HS-27A (cell line): ENCODE data around the gene MEDAG.

Source experiments
- DNase-seq: peaks from one replicate; pipeline ENCODE4 v3.0.0-alpha.2; 2012; ENCODE audit warnings: low read depth, missing footprints

Gene MEDAG

DNA sequence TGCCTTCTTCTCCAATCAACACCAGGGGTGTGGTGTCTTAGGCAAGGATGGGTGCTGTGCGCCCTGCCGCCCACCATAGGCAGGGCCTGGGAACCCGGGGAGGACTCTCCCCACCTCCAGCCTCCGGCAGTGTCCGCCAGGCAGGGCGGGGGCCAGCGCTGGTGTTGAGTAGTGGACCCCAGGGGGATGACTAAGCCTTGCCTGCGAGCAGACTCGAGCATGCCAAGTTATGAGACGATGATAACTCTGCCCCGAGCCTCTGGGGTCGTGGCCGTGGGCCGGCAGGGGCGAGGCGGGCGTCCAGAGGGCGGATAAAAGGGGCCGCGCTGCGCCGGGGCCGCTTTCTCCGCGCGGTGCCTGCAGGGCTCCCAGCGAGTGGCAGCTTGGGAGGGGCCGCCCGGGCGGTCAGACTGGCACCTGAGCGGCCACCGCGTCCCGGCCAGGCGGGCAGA is at the start of gene MEDAG:
Gene MEDAG, plus strand, starts transcription at position 340 of the 452 bp plus-strand sequence. CDS start 245 bp downstream, outside the sequence.
- DNase-seq: no peak

DNA sequence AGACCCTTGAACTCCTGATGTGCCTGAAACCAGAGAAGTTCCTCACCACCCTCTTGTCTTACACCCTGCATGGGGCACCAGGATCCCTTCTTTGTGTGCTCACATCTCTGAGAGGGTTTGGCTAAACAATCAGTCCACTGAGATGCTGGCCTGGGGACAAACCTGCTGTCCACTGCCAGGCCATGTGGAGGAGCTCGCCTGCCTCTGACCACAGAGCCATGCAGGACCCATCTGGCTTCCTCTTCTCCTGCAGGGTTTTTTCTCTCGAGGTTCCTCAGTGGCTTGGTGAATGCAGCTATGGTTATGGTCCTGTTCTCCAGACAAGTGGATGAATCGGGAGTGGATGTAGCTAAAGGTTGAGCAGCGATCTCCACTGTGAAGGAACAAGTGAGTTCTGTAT is 49.1 kb upstream of the MEDAG start:
- no peak for DNase-seq

DNA sequence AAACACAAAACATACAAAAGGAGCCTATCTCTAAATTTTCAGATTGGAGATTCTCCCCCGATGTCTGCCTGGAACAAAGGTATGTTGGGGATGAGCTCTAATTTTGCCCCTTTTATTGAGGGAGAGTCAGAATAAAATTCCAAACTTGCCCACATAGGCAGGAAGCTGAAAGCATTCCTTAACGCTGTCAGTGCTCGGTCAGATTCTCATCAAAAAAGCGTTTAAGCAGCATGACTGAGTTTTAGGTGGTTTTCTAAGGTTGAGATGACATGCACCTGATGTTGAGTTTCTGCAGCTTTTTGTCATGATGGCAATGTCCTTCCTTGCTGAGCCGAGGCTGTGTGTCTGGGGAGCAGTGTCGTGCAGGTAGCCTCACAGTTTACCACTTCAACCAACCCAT is 48.4 kb upstream of the MEDAG start:
- DNase-seq: no peak

DNA sequence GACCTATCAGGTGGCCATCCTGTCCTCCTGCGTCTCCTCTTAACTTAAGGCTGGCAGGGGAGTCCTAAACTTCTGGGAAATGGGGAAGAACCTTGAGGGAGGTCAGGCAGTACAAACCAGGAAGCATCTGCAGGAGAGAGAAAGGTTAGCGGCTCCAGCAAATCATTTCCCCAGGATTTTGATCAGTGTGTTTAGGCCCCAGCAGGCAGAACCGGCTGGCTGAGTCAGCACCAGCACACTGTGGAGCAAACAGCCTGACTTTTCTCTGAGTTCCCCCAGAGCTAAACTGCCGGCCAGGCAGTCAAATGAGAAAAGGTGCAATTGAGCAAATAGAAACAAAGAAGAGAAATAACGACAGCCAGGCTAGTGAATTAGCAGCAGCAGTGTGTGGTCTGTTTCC is 46.7 kb upstream of the MEDAG start:
- DNase-seq: no peak

DNA sequence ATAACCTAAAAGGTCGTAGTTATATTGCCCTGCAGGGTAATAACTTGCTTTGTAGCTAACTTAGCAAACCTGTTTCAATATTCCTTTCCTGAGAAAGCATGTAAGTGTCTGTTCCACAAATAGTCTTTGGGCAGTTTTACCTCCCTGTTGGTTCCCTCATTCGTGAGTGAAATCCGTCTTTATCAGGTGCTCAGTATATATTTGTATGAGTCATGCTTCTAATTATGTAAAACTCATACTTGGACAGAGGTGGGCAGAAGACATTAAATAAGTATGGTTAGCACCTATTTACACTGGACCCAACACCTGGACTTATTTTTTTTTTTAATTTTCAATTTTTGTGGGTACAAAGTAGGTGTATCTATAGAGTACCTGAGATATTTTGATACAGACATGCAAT is 44.9 kb upstream of the MEDAG start:
- DNase-seq: no peak

DNA sequence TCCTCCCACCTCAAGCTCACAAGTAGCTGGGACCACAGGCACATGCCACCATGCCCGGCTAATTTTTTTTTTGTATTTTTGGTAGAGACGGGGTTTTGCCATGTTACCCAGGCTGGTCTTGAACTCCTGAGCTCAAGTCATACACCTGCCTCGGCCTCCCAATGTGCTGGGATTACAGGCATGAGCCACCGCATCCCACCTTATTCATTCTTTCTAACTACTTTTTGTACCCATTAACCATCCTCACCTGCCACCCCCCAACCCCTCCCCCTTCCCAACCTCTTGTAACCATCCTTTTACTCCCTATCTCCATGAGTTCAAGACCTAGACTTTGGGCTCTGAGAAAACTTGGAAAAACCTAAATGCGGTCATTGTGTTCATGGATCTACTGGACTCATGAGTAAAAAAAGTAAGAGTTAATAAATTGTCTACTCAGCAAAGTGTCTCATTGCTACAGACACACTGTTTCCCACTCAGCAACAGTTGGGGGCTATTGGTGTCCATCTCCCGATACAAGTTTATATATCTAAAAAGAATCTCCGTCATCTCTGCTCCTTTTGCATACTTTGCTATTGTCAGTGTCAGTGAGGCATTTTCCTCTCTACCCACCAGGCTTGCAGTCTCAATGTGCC is 44.1 kb upstream of the MEDAG start:
- DNase-seq: no peak

DNA sequence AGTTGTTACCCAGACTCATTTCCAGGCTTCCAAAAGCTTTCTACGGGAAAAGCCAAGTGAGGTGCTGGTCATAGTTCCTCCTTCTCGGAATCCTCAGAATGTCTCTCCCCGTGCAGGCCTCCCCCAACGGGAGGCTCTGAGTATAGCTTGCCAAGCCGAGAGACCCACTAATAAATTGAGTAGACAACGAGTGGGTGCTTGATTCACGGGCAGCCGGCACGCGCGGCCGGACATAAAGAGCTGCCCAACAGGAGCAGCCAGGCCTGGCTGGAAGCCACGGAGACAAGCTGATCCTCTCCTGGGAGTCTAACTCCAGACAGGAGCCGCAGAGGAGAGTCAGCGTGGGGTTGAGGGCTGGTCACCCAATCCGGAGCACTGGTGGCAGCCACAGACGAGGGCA is 43.4 kb upstream of the MEDAG start:
- no peak for DNase-seq

DNA sequence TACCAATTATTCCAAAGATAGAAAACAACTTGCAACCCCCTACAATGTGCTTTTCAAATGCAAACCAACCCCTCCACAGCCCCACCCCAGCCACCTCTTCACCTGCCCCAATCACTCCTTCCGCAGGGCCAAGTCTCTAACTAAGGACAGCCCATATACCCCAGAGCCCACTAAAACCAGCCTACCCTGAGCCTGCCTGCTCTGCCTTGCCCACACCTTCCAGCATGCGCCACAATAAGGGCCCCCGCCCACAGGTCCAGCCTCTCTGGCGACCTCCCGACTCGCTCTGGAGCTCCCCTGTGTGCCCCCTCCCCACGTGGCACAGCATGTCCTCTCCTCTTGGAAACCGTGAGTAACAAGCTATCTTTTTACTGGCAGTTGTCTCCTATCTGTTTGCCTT is 42.8 kb upstream of the MEDAG start:
- DNase-seq: no peak

DNA sequence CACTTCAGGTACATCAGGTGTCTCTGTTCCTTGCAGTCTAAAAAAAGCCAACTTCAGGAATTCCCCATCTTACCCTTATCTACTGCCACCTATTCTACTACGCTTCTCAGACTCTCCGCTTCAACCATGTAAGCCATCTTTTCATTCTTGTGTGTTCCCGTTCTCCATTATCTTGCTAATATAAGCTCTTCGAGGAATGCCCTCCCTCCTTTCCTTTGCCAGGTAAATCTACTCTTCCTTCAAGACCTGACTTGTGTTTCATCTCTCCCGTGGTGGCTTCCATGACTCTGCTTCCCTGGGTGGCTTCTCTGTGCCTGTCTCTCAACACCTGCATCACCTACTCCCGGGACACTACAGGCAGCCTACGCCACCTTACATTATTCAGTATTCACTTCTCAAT is 42.3 kb upstream of the MEDAG start:
- no peak for DNase-seq

DNA sequence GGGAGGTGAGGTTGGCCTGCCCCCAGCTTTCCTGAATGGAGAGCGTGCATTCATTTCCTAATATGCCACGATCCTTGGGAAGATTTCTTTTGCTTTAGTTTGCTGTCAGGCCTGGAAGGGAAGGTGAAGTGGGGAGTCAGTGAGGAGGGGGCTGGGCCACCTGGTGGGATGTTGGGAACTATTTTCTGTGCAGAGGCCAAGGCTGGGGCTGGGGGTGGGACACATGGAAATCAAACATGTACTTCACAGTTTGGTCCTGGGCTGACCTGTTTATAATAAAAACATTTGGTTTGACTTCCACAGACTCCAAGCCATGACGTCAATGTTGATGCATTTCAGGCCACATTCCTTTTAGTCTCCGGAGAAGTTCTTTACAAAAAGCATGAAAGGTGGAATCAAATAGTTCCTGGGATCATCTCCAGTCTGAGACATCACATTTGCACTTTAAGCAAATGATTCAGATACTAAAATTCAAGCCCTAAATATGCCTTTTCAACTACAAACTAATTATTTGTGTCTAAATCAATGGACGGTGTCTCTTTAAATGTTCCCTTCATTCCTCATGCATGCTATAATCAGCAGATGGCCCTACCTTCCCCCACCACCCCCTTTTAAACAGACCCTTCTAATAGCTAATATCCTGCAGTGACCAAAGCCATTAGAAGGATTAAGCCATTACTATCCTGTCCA is 41.5 kb upstream of the MEDAG start:
- DNase-seq: no peak

DNA sequence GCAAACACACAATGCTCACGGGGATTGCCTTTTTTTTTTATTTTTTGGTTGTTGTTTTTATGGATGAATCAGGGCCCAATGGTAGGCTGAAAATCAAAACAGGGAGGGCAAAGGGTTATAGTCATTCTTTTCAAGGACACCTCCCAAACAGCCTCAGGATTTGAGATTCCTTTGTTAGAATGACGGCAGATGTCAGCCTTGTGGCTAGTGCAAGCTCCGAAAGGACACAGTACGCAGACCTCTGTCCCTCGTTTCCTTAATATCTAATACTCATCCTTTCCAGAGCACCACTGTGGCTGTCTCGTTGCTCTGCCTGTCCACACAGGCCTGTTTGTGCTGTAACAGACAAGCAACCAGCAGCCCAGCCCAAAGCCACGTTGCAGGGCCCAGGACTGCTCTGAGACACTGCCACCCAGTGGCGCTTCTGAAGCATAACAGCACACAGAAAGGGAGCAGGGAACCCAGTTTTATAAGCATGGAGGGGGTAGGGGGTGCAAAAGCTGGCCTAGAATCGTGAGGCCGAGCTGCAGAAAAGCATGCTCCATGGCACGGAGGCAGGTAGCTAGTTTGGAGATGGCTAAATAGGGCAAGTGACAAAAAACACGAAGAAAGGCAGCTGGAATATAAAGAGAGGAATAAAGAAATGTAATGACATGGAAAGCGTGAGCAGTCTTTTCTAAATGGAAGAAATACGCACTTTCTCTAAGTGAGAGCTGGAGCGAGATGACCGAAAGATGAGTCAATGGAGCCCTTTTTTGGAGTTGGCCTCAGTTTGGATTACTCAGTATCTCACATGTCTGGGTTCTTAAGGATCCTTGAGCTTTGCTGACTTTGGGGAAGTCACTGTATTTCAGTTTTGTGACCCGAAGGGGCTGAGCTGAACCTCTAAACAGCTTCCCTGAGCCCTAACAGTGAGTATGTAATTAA is 40.7 kb upstream of the MEDAG start:
- DNase-seq: peak; percentile 58

DNA sequence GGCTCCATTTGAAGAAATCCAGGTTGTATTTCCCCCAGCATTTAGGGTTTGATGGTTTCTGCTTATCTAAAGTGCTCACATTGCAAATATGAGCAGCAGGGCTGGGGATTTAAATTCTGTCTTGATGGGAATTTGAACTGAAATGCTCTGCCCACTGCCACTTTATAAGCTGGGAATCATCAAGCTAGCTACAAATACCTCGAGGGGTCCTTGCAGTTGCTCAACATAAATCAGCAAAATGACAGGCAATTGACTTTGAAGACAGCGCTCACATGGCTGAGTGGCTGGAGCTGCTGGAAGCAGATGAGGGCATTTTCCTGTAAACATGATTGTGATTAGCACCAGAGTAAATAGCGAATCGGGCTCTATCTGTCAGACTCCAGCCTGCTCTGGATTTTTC is 39.4 kb upstream of the MEDAG start:
- DNase-seq: no peak

DNA sequence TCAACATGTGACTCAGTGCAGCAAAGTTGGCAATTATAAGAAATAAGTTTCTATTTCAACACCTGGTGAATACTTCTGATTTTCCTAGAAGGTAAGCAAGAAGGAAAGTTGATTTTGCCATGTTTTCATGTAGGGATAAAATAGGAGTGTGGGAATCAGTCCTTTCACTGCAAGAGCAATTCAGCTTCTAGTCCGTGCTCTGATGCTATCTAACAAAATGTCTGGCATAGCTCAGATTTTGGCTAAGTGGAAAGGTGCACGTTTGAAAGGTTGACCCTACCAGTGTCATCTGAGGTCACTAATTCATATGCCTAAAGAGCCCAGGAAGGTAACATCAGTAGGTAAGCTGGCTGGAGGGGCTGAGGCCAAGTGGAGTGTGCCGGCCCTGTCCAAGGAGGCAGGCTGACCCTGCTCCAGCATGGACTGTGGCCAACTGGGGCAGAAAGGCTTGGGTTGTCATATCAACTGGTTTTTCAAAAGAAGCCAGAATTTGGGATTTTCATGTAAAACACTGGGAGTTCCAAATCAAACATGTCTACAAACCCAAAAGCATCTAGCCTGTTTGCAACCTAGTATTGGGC is 38.9 kb upstream of the MEDAG start:
- no peak for DNase-seq

DNA sequence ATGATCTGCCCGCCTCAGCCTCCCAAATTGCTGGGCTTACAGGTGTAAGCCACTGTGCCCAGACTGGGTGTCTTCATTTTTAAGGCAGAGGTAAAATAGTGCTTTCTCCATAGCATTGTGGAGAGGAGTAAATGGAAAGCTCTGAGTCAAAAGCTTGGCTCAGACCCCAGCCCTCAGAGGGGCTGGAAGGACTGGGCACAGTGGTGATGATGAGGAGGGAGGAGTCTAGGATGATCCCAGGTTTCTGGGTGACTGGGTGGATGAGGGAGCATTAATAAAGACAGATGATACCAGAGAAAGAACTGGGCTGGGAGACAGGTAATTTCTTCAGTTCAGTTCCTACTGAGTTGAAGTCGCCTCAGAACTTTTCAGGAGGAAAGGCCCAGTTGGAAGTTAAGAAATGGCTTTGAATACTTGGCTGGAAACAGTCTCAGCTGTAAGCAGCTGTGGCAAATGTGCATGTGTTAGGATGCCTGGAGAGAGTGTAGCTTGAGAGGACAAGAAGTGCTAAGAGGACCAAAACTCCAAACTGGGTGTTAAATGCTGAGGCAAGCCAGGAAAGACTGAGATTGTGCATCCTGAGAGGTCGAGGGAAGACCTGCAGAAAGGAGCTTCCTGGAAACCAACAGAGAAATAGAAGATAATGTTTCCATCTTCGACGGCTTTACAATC is 37.1 kb upstream of the MEDAG start:
- no peak for DNase-seq

DNA sequence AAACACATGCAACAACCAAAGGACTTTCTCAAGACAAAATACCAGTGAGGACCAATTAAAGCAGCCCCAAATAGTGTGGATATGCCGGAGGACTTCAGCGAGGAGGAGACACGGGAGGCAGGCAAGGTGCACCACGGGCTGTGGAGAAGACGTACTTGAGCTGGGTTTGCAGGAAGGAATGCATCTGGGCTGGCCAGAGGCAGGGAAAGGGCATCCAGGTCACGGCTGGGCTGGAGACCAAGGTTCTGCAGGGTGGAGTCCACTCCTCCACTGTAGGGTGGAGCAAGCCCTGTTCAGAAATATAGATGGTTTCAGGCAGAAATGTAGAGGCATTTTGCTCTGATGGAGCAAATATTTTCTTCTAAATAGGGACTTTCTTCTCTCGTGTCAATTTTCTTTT is 36.6 kb upstream of the MEDAG start:
- no peak for DNase-seq

DNA sequence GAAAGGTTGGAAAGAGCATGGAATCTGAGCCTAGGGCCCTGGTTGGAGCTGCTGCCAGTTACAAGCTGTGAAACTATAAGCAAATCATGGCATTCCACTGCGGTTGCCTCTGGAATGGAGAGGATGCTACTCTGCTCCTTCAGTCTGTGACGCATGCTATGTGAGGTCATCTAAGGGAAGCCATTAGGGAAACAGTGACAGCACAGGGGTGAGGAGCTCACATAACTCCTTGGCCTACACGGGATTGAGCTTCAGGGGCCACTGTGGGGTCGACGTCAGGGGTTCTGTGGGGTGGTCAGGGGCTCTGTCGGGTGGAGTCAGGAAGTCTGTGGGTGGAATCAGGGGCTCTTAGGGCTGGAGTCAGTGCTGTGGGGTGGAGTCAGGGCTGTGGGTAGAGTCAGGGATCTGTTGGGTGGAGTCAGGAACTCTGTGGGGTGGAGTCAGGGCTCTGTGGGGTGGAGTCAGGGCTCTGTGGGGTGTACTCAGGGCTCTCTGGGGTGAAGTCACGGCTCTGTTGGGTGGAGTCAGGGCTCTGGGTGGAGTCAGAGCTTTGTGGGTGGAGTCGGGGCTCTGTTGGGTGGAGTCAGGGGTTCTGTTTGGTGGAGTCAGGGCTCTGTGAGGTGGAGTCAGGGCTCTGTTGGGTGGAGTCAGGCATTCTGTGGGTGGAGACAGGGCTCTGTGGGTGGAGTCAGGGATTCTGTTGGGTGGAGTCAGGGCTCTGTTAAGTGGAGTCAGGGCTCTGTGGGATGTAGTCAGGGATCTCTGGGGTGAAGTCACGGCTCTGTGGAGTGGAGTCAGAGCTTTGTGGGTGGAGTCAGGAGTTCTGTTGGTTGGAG is 35.8 kb upstream of the MEDAG start:
- peak; percentile 64 for DNase-seq

DNA sequence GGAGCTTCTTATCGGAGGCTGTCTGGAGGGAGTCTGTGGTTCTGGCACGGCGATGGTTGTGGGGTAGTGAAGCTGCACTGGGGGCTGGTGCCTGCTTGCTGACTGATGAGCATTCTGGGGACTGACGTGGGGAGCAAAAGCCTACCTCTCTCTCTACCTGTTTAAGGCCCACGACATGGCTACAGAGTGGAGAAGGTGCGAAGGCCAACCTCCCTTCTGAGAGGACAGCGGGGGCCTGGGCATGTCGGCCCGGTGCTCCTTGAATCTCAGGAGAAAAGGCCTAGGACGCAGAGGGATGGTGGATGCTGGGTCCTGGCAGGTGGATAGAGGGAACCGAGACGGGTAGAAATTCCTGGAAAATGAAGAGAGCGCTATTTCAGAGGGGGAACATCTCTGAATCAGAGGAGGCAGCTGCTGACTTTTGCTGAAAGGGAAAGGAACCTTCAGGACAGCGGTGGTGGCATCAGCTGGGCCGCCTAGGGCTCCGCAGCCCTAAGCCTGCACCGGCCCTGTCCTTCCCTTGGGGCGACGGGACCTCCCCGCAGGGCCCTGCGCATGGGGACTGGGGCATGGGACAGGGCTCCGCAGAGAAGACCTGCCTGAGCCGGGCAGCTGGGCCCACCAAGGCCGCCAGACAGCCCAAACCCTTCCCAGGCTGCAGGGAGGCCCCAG is 35.0 kb upstream of the MEDAG start:
- no peak for DNase-seq

DNA sequence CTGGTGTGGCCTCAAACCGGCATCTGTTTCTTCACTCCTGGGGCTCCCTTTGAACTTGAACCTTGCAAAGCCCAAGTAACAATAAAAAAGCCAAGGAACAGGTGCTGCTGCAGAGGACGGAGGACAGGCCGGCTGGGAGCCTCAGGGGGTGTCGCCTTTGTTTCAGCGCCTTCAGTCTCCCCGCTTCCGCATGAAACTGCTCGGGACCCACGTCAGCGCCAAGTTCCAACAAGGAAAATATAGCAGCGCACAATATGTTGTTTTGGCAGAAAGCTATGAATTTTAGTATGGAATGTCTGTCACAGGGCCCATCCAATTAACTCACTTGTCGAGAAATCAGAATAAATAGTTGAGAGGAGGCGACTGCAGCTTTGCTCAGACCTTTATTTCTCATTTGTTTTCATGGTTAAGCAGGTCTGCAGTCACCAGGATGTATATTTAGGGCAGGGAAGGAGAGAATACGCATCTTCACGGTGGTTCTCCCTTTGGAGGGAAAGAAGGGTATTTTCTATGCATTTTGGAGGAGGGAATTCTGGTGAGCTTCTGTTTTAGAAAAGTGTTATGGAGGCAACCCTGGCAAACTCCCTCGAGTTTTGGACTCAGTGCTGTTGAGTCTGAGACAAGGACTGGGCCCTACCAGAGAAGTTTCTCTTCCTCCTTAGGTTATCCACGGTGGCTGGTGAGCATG is 34.3 kb upstream of the MEDAG start:
- DNase-seq: no peak

DNA sequence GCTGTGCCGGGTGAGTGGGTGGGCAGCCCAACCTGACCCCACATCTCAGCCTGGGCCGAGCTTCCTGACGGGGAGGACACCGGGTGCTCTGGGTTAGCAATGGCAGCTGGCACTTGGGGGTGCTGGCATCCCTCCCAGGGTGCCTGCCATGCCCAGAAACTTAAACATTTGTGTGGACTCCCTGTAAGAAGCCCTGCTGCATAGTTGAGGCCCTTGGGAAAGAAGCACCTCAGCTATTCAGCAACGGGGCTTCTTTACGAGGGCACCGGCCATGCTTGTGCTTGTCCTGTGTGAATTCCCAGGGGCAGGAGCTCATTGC is 33.8 kb upstream of the MEDAG start:
- DNase-seq: no peak
